GM12878 (cell line): ENCODE results near the gene MGME1.
A peak's percentile ranks its signal among the peaks of the same experiment; 100 is the strongest.

Experiments
- CBFB ChIP-seq: IDR thresholded peaks from 2 replicates; pipeline ENCODE4 v1.6.1; 2016; ENCODE audit warnings: antibody characterized with exemption, low read depth
- CTCF ChIP-seq, 3 experiments: IDR thresholded peaks in 2 of 3; conservative IDR thresholded peaks in 1 of 3; 2 replicates each; pipeline ENCODE4 v1.5.1; 2011; ENCODE audit warnings: low read depth in 3 of 3, low read length in 3 of 3, mild to moderate bottlenecking in 3 of 3, control low read depth in 2 of 3, moderate library complexity in 2 of 3, inconsistent platforms in 1 of 3, mixed read lengths in 1 of 3; ENCODE audit not compliant: control insufficient read depth in 2 of 3, insufficient read depth in 1 of 3; ENCODE audit errors: extremely low read depth in 1 of 3
- ELK1 ChIP-seq: IDR thresholded peaks from 2 replicates; pipeline ENCODE4 v1.6.1; 2012; ENCODE audit warnings: low read depth, low read length, improper control_type of control experiment
- EP300 ChIP-seq, 2 experiments: fragments of 150-350 bp in 1 of 2; IDR thresholded peaks; 2 replicates each; pipeline ENCODE4 v1.6.1; 2011 to 2012; ENCODE audit warnings: low read depth in 2 of 2, low read length in 2 of 2, borderline replicate concordance in 1 of 2, improper control_type of control experiment in 1 of 2, inconsistent platforms in 1 of 2; ENCODE audit not compliant: control insufficient read depth in 1 of 2
- KDM1A ChIP-seq: fragments of 200-600 bp; sonication (generic); IDR thresholded peaks from 2 replicates; pipeline ENCODE4 v1.6.1; 2016; ENCODE audit warnings: borderline replicate concordance
- NFXL1 ChIP-seq: fragments of 450-650 bp; IDR thresholded peaks from 2 replicates; pipeline ENCODE4 v1.6.1; 2017; ENCODE audit warnings: antibody characterized with exemption, mild to moderate bottlenecking, borderline replicate concordance
- NR2C2 ChIP-seq: IDR thresholded peaks from 2 replicates; pipeline ENCODE4 v1.6.1; 2011; ENCODE audit warnings: borderline replicate concordance, low read depth; ENCODE audit not compliant: control insufficient read depth, insufficient read length
- POLR2A ChIP-seq: IDR thresholded peaks from 2 replicates; pipeline ENCODE4 v1.6.1; 2011; ENCODE audit warnings: low read depth, mild to moderate bottlenecking, low read length
- POLR2AphosphoS5 ChIP-seq: IDR thresholded peaks from 2 replicates; pipeline ENCODE4 v1.6.1; 2011; ENCODE audit warnings: mild to moderate bottlenecking, low read length, inconsistent platforms
- TF ChIP-seq, protein P1 (sequence below): fragments of 450-650 bp; IDR thresholded peaks from 2 replicates; pipeline ENCODE4 v1.6.1; 2016; ENCODE audit warnings: mild to moderate bottlenecking, moderate library complexity, borderline replicate concordance

DNA sequence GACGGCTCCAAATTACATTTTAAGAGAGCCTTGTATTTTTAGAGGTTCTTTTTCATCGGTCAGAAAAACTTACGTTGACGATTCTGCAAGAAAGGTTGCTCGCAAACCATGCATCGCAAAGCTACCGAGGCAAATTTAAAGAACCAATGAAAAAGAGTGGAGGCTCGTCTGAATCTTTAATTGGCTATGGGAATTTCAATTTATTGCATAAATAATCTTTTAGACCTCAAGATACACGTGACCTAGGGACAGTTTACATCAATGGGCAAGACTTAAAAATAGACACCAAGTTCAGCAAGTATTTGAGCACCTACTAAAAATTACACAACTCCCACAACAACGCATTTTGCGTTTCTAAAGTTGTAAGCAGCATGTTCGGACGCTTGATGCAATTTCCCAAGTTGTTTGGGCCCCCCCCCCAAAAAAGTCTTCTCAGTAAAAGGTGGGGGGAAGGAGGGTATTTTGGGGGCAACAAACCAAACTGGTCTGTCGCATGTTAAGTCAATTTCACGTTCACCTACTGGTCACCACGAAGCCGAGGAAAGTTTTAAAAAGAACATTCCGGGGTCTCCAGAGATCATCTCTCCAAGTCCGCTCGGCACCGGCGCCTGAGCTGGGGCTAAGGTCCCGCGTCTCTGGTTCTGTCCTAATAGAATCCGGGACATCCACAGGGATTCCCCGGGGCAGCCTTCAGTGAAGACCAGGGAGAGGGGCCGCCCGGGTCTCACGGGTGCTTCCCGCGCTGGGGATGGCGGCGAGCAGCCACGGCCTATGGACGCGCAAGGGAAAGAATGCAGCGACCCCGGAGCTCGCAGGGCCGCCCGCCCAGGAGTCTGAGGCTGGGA is 1.1 kb upstream of the MGME1 start:
- no peak for TF ChIP-seq CTCF (IDR thresholded peaks at IDR 0.05 in 2 of 3, conservative IDR thresholded peaks at IDR 0.05 in 1 of 3; ENCODE audit: control insufficient read depth in 2 of 3, extremely low read depth in 1 of 3, insufficient read depth in 1 of 3, low read depth in 3 of 3, low read length in 3 of 3)
- TF ChIP-seq NFXL1, result no peak
- TF ChIP-seq, protein P1, sequence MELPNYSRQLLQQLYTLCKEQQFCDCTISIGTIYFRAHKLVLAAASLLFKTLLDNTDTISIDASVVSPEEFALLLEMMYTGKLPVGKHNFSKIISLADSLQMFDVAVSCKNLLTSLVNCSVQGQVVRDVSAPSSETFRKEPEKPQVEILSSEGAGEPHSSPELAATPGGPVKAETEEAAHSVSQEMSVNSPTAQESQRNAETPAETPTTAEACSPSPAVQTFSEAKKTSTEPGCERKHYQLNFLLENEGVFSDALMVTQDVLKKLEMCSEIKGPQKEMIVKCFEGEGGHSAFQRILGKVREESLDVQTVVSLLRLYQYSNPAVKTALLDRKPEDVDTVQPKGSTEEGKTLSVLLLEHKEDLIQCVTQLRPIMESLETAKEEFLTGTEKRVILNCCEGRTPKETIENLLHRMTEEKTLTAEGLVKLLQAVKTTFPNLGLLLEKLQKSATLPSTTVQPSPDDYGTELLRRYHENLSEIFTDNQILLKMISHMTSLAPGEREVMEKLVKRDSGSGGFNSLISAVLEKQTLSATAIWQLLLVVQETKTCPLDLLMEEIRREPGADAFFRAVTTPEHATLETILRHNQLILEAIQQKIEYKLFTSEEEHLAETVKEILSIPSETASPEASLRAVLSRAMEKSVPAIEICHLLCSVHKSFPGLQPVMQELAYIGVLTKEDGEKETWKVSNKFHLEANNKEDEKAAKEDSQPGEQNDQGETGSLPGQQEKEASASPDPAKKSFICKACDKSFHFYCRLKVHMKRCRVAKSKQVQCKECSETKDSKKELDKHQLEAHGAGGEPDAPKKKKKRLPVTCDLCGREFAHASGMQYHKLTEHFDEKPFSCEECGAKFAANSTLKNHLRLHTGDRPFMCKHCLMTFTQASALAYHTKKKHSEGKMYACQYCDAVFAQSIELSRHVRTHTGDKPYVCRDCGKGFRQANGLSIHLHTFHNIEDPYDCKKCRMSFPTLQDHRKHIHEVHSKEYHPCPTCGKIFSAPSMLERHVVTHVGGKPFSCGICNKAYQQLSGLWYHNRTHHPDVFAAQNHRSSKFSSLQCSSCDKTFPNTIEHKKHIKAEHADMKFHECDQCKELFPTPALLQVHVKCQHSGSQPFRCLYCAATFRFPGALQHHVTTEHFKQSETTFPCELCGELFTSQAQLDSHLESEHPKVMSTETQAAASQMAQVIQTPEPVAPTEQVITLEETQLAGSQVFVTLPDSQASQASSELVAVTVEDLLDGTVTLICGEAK, result no peak
- TF ChIP-seq POLR2A, result no peak
- no peak for TF ChIP-seq EP300 (IDR thresholded peaks at IDR 0.05; ENCODE audit: borderline replicate concordance in 1 of 2, control insufficient read depth in 1 of 2, low read depth in 2 of 2, low read length in 2 of 2)
- TF ChIP-seq POLR2AphosphoS5, result 0 out of 2 replicates have a peak, but pooled peaks have one; percentile 15
- TF ChIP-seq ELK1, result no peak
- TF ChIP-seq KDM1A, result no peak
- TF ChIP-seq NR2C2, result no peak
- TF ChIP-seq CBFB, result no peak
